ENCODE measurements around the gene IQSEC3.

DNA sequence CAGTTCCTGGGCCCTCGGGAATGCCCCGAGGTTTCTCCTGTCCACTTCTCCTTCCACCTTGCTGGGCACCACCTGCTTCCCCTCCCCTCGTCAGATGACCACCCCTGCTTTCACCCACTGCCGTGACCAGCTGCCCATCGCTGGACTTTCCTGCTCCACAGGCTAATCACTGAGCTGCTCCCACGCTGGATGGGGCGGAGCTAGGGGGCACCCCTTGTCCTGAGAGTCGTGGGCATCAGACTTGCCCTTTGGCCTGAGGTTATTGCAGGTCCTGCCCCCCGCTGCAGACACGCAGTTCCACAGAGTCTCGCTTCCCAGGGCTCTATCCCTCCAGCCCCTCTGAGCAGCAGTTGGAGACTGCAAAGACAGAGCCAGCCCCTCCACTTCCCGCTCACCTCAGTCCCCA, 147.0 kb downstream of the IQSEC3 start:
- TF ChIP-seq CTCF (IDR thresholded peaks at IDR 0.05), result no peak
- no peak for TF ChIP-seq POLR2A (IDR thresholded peaks at IDR 0.05)

Measured in body of pancreas (tissue), 4 donors.